Gastrocnemius medialis (tissue), 4 donors: ENCODE results near the gene STK39. TPM values are rescaled to one million over a fixed set of nuclear protein-coding genes. Genes with fewer than 3 reads are reported as not detected.

Experiments used
- ATAC-seq, 2 donors: fragments of 150-250 bp; one replicate each; pipeline ENCODE4 v1.9.1; 2016
- DNase-seq, 2 donors: peaks; one replicate each; pipeline ENCODE4 v3.0.0-alpha.2; 2019
- H3K27ac ChIP-seq, 4 donors: fragments of 200-600 bp; sonication (generic); 1 replicate in 1 of 4; 2 replicates in 3 of 4; pipeline ENCODE4 v1.5.1; 2016 to 2018; ENCODE audit warnings: mild to moderate bottlenecking in 2 of 4, moderate library complexity in 1 of 4
- H3K27me3 ChIP-seq, 3 donors: fragments of 200-600 bp; sonication (generic) in 2 of 3; 1 replicate in 1 of 3; 2 replicates in 2 of 3; pipeline versions ENCODE4 v1.5.1 to v1.6.0; 2016 to 2019; ENCODE audit warnings: mild to moderate bottlenecking in 1 of 3, moderate library complexity in 1 of 3
- H3K36me3 ChIP-seq, 2 donors: fragments of 200-600 bp; sonication (generic) in 1 of 2; one replicate each; pipeline ENCODE4 v1.5.1; 2017 to 2018
- H3K4me1 ChIP-seq, 2 donors: fragments of 200-600 bp; sonication (generic) in 1 of 2; one replicate each; pipeline ENCODE4 v1.5.1; 2016 to 2017; ENCODE audit warnings: mild to moderate bottlenecking in 2 of 2
- H3K4me3 ChIP-seq, 4 donors: fragments of 200-600 bp; sonication (generic) in 3 of 4; 1 replicate in 1 of 4; 2 replicates in 3 of 4; pipeline ENCODE4 v1.5.1; 2016 to 2019; ENCODE audit warnings: mild to moderate bottlenecking in 2 of 4
- H3K9me3 ChIP-seq, 3 donors: fragments of 200-600 bp; sonication (generic) in 2 of 3; 1 replicate in 1 of 3; 2 replicates in 2 of 3; pipeline ENCODE4 v1.5.1; 2016 to 2019
- CTCF ChIP-seq, 5 experiments: fragments of 450-650 bp in 3 of 5; fragments of 200-600 bp in 2 of 5; sonication (generic) in 2 of 5; IDR thresholded peaks in 4 of 5; conservative IDR thresholded peaks in 1 of 5; 1 replicate in 4 of 5; 2 replicates in 1 of 5; pipeline ENCODE4 v1.5.1; 2016 to 2019; ENCODE audit warnings: antibody characterized with exemption in 5 of 5, mild to moderate bottlenecking in 3 of 5, moderate library complexity in 3 of 5
- POLR2A ChIP-seq, 2 donors: fragments of 450-650 bp; IDR thresholded peaks; one replicate each; pipeline ENCODE4 v1.6.1; 2017; ENCODE audit warnings: antibody characterized with exemption in 2 of 2, mild to moderate bottlenecking in 2 of 2, moderate library complexity in 2 of 2
- in situ Hi-C, 4 donors: fragments of 200-750 bp; cut with MboI; loops; one replicate each; pipeline versions ENCODE4 v1.15.0 to v1.8.0; 2017; ENCODE audit warnings: low sequenced_read_pairs in 4 of 4
- intact Hi-C: fragments of 100-400 bp; cut with DNase I; formaldehyde crosslinking; loops from one replicate; pipeline ENCODE4 v1.15.1; 2023; ENCODE audit warnings: low total_unique reads
- total RNA-seq, 4 donors: library from RNA; depleted of rRNA; stranded (reverse); fragments of >200 nt; gene quantifications; one replicate each; pipeline versions ENCODE4 v1.1.0 to v1.2.3, GENCODE V29; 2016

Gene STK39
- 1 to 10 TPM in 3 of 4 donors, under 1 TPM in 1; 0.66 to 2.9 (median 1.9) TPM for total RNA-seq

GRCh38 chr2:168247341-168248261 is at the start of gene STK39:
Gene STK39, minus strand, starts transcription at chr2:168247595. Its CDS starts 160 bp downstream, at chr2:168247435.
- no peaks in the 10 kb centered on the region for H3K9me3 ChIP-seq
- H3K27me3 ChIP-seq = no peaks in the 10 kb centered on the region
- TF ChIP-seq CTCF (IDR thresholded peaks at IDR 0.05 in 4 of 5, conservative IDR thresholded peaks at IDR 0.05 in 1 of 5) = no peak
- TF ChIP-seq POLR2A (IDR thresholded peaks at IDR 0.05) = no peak
- H3K4me3 ChIP-seq = peak within 1 kb of the TSS; percentile 51 to 78 (median 67)
- H3K36me3 ChIP-seq = no peaks in the 10 kb centered on the region
- intact Hi-C loops (no loop called here), in situ Hi-C loops (no loop called here)
- peaks cover 0 to 3% of the 10 kb centered on the region in 2 donors for H3K4me1 ChIP-seq
- DNase-seq (peak; percentile 24 to 26), ATAC-seq (peak; percentile 72 to 73)
- peak within 1 kb of the TSS; percentile 62 to 74 (median 71) for H3K27ac ChIP-seq

GRCh38 chr2:168295051-168295450 is 47.7 kb upstream of the STK39 start:
- H3K9me3 ChIP-seq = no peaks in the 10 kb centered on the region
- no peaks in the 10 kb centered on the region for H3K36me3 ChIP-seq
- intact Hi-C loops (no loop called here), in situ Hi-C loops (no loop called here)
- H3K27ac ChIP-seq = no peak overlapping the region
- ATAC-seq (no peak), DNase-seq (no peak)
- no peaks in the 10 kb centered on the region for H3K4me1 ChIP-seq
- H3K27me3 ChIP-seq = no peaks in the 10 kb centered on the region
- H3K4me3 ChIP-seq = no peak overlapping the region
- no peak for TF ChIP-seq POLR2A (IDR thresholded peaks at IDR 0.05)

- H3K4me1 ChIP-seq = no peaks in the 10 kb centered on the region
- H3K27me3 ChIP-seq = no peaks in the 10 kb centered on the region
- DNase-seq (no peak), ATAC-seq (no peak)
- intact Hi-C loops (no loop called here), in situ Hi-C loops (no loop called here)
- TF ChIP-seq CTCF (IDR thresholded peaks at IDR 0.05 in 4 of 5, conservative IDR thresholded peaks at IDR 0.05 in 1 of 5) = no peak
- no peak for TF ChIP-seq POLR2A (IDR thresholded peaks at IDR 0.05)
- no peaks in the 10 kb centered on the region for H3K36me3 ChIP-seq
- H3K4me3 ChIP-seq = no peak overlapping the region
- no peaks in the 10 kb centered on the region for H3K9me3 ChIP-seq
- no peak overlapping the region for H3K27ac ChIP-seq
Measured at GRCh38 chr2:168294409-168294808, 47.0 kb upstream of the STK39 start.

- ATAC-seq = no peak
- H3K27ac ChIP-seq = no peak overlapping the region
- H3K4me1 ChIP-seq = no peaks in the 10 kb centered on the region
- intact Hi-C loops = no loop called here
- H3K9me3 ChIP-seq = no peaks in the 10 kb centered on the region
- no peak for TF ChIP-seq CTCF (IDR thresholded peaks at IDR 0.05 in 4 of 5, conservative IDR thresholded peaks at IDR 0.05 in 1 of 5)
- TF ChIP-seq POLR2A (IDR thresholded peaks at IDR 0.05) = no peak
- no peak for DNase-seq
- H3K27me3 ChIP-seq = no peaks in the 10 kb centered on the region
- no peak overlapping the region for H3K4me3 ChIP-seq
- H3K36me3 ChIP-seq = no peaks in the 10 kb centered on the region
- in situ Hi-C loops = no loop called here
Measured at GRCh38 chr2:168293766-168294165, 46.4 kb upstream of the STK39 start.

GRCh38 chr2:168290391-168290790 is 43.0 kb upstream of the STK39 start:
- Histone ChIP-seq H3K9me3 (no peaks in the 10 kb centered on the region), H3K27me3 (no peaks in the 10 kb centered on the region), H3K4me1 (no peaks in the 10 kb centered on the region), H3K27ac (no peak overlapping the region), H3K36me3 (no peaks in the 10 kb centered on the region), H3K4me3 (no peak overlapping the region)
- no peak for DNase-seq
- intact Hi-C loops = no loop called here
- TF ChIP-seq POLR2A (IDR thresholded peaks at IDR 0.05) (no peak), CTCF (IDR thresholded peaks at IDR 0.05 in 4 of 5, conservative IDR thresholded peaks at IDR 0.05 in 1 of 5) (no peak)
- peak in 1 of 2 donors; percentile 30 for ATAC-seq
- in situ Hi-C loops = no loop called here
